GM18868 (cell line): ENCODE data around the gene KLF15.

Experiments used
- ATAC-seq: cut with Tn5 transposase; IDR thresholded peaks from one replicate; pipeline ENCODE4 v1.9.1; 2021; ENCODE audit warnings: mild to moderate bottlenecking, moderate library complexity; ENCODE audit not compliant: unreplicated experiment

Gene KLF15

GRCh38 chr3:126307591-126308393 lies 49.4 kb downstream of the KLF15 start:
- ATAC-seq = no peak

DNA sequence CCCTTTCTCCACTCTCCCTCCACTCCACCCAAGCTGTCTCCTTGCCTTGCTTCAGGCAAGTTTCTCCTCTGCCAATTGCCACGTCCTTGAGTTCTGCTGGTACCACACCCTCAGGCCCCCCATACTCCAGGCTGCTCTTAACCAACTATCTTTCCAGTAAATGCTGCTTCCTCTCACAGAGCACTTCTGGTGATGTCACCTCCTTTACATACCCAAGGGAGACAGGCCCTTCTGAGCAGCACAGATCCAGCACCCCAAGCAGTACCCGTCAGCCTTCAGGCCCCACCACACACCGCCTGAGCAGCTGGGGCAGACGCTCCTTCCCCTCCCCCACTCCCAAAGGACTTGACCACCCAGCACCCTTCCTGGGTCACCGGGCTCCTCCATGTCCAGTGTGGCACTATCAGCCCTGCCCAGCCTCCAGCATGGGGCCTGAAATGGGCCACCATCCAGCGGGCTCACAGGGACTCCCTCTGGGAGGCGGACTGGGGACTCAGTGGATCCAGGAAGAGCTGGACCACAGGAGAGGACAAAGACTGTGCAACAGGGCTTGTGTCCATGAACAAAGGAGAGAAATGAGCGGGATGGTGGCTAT lies 50.2 kb downstream of the KLF15 start:
- ATAC-seq = no peak

DNA sequence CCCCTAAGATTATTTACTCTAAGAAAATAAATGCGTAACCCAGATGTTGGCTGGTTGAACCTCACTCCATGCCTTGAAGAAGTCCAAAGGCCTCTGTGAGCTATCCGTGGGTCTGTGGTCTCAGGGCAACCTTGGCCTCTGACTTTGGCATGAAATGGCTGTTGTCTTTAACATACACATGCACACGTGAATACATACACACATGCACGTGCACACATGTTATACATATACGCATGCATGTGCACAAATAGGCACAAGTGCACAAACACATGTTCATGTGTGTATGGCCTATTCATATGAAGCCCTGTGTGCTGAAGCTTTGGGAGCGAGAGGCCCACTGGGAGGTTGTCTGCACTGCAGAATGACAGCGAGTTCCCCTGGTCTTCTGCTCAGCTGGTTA lies 50.8 kb downstream of the KLF15 start:
- ATAC-seq = no peak

DNA sequence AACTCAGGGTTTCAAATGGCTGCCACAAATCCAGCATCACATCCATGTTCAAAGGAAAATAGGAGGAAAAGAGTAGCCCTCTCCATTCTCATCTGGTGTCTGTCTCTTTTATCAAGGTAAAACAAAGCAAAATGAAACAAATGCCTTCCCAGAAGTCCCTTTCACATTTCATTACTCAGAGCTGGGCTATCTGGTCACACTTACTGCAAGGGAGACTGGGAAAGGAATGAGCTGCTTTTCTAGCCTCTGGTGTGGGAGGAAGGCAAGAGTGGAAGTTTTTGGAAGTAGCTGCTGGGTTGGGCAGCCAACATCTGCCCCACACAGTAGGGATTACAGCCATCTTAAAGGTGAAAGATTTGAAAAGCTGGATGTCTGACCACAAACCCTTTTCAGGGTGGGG lies 51.8 kb downstream of the KLF15 start:
- no peak for ATAC-seq

DNA sequence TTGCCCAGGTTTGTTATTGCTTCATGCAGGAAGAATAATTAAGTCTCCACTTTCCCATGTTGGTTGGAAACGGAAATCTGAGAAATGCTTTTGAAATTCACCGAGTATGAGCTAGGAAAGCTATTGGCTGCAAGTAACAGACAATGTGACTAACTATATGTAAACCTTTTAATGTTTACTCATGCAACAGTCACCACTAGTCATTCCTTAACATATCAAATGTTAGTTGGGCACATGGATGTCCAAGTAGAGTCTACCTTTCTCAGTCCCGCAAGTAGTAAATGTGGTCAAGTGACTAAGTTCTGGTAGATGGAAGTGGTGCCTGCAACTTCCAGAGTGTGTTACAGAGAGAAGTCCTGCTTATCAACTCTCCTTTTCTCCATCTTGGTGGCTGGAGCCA lies 52.5 kb downstream of the KLF15 start:
- ATAC-seq = no peak

GRCh38 chr3:126304291-126304690 lies 52.9 kb downstream of the KLF15 start:
- ATAC-seq = no peak

DNA sequence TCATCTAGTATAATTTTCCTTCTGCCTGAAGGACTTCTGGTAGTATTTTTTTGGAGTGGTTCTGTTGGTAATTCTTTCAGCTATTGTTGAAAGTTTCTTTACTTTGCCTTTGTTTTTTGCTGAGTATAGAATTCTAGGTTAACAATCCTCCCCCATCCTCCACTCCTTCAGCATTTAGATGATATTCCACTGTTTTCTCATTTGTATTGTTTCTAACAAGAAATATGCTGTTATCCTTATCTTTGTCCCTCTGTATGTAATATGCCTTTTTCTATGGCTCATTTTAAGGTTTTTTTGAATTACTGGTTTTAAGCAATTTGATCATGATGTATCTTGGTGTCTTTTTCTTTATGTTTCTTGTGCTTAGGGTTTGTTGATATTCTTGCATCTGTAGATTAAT lies 53.9 kb downstream of the KLF15 start:
- ATAC-seq = no peak

GRCh38 chr3:126300761-126301481 lies 56.3 kb downstream of the KLF15 start:
- no peak for ATAC-seq

DNA sequence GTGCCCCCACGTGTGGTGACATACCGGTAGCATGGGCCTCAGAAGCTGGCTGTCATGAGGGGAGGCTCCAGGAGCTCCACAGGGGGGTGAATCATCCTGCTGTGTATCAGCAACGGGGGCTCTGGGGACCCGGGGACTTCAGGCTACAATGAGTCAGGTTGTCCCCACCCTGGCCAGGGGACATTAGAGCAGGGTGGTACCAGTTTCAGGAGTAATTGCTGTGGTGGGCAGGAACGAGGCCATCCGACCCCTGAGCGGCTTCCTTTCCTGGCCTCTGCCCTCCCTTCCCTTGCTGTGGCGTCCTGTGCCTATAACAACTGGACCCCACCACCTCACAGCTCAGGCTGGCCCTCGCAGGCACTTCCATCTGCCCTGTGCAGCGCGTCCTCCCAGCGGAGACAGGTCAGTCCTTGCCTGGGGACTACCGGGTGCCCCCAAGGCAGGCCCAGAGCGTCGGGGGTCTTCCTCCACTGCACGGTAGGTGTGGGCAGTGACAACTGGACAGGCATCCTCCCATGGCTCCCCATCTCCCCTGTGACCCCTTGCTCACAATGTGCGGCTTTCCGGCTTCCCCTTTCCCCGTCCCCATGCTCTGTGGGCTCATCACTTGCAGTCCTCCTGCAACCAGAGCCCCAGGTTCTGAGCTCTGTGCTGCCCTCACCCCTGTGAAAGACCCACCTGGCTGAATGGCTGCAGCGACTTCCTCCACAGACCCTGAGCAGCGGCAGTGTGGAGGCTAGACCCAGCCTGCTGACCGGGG lies 57.0 kb downstream of the KLF15 start:
- ATAC-seq = no peak

DNA sequence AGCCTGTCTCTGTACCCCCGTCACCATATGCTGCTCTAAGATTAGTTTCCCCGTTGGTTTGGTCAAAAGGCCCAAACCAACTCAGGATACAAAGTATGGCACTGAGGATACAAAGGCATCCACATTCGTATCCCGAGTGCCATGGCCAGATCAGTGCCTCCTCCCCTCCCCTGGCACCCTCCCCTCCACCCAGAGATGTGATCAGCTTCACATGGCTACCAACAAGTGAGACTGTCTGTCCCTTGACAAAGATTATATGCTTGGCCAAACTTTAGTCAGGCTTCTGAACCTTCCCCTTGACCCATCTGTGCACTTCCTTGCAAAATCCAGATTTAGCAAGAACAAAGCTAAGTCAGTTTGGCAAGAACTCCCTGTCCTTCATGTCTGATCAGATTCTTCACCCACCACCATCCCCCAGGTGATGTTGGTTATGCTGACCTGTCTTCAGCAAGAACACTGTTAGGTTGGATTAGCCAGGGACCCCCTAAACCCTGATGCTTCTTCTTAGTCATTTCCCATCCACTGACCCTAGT lies 61.7 kb downstream of the KLF15 start:
- no peak for ATAC-seq

DNA sequence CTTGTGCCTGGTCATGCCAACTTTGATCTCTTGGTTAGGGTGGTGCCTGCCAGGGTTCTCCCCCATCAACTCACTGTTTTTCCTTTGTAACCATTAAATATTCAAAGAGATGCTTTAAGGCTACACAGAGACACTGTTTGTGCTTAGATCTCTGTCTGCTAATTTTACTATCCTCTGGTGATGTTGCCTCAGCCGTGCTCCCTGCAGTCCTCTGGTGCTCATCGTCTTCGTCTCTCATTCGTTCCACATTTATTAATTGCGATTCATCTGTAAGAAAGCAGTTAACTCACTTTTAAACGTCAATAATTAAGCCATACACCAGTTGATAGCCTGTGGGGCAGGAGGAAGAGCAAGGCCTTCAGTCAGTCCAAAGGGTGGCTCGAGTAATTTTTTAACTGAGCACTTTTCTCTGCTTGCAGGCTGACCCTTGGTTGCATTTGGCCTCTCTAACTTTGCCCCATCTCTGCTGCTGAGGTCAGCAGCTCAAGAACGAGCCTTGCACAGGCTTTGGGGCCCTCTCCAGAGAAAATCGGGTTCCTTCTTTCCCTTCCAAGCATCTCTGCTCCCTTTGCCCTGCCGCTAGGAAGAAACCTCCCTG lies 62.9 kb downstream of the KLF15 start:
- no peak for ATAC-seq

- ATAC-seq = no peak
Measured at GRCh38 chr3:126293370-126294082, 63.7 kb downstream of the KLF15 start.
